ENCODE data around the gene FNIP2. TPM values are rescaled to one million over a fixed set of nuclear protein-coding genes. Genes with fewer than 3 reads are reported as not detected.

The FNIP2 gene
- polyA plus RNA-seq, 1 of the 3 experiments (the other 2 are of a cell fraction) = 0.97 TPM

DNA sequence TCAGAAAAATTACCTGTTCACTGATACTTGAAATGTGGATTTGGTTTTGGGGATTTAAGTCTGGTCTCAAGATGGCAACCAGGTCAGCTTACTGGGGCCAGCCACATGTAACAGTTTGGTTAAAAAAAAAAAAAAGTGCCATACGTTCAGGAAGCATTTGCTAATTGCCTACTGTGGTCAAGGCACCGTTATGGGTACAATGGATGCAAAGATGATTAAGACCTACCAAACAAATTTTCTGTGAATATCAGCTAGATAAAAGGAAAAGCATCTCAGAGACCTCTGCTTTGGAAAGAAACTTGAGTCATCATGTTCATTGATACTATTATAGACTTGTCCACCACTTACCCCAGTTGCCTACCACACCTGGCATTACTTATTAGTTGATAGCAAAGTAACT, 80.9 kb downstream of the FNIP2 start:
- Histone ChIP-seq H3K4me2 (no peak overlapping the region), H3K4me1 (ENCODE audit: control insufficient read depth in 1 of 2, insufficient read depth in 2 of 2, low read depth in 1 of 2, low read length in 1 of 2) (no peaks in the 10 kb centered on the region), H3K4me3 (ENCODE audit: low read depth in 2 of 2, low read length in 1 of 2) (no peak overlapping the region), H3K27ac (ENCODE audit: low read depth in 2 of 2, low read length in 1 of 2) (no peak overlapping the region), H3K9me2 (no peaks in the 10 kb centered on the region), H2AFZ (ENCODE audit: low read depth) (no peak overlapping the region), H3K79me2 (ENCODE audit: insufficient read depth) (no peaks in the 10 kb centered on the region), H3F3A (replicated peaks; ENCODE audit: insufficient read depth) (no peaks in the 10 kb centered on the region), H3K9me3 (no peaks in the 10 kb centered on the region), H3K9ac (no peak overlapping the region), H4K20me1 (ENCODE audit: insufficient read depth) (no peaks in the 10 kb centered on the region), H3K27me3 (ENCODE audit: insufficient read depth) (no peaks in the 10 kb centered on the region), H3K36me3 (replicated peaks in 1 of 2; ENCODE audit: control insufficient read depth in 1 of 2, insufficient read depth in 2 of 2, low read length in 1 of 2) (peaks cover 3 to 7% of the 10 kb centered on the region in 2 experiments)
- no peak for DNase-seq
- WGBS (ENCODE audit: low lambda C conversion rate) = 98% methylated on average over 2 of the region's 2 CpGs
- TF ChIP-seq USF1 (IDR thresholded peaks at IDR 0.05; ENCODE audit: borderline replicate concordance, low read depth) (no peak), RCOR1 (IDR thresholded peaks at IDR 0.05; ENCODE audit: low read length) (no peak), CHD2 (IDR thresholded peaks at IDR 0.05; ENCODE audit: low read length, partially characterized antibody) (no peak), FOSL2 (IDR thresholded peaks at IDR 0.05; ENCODE audit: borderline replicate concordance, low read depth) (no peak)
- ChIA-PET CTCF (interaction anchor here (0.7 to 2.9 kb wide), 18 partner anchors 10 to 488 kb away, joined by 3 to 13 read pairs (median 3); no protein-coding TSS in a partner anchor), POLR2A (no interaction called here)

DNA sequence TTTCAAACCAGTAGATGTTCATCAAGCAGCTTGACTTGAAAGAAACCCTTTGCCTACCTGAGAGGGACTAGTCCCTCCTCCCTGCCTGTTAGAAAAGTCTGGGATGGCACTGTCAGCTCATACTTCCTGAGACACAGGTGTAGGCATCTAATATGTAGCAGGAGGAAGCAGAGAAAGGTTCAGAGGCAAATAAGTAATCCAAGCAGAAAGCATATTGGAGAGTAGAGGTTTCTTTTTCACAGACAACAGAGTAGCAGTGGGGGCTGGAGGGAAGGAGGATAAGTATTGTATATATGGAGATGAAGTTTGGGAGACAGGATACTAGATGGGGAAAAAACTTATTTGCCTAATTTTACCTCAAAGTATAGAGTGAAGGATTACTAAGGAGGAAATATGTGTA, 81.5 kb downstream of the FNIP2 start:
- DNase-seq = no peak
- CTCF ChIA-PET = interaction anchor here (0.6 to 2.9 kb wide), 22 partner anchors 11 to 487 kb away, joined by 3 to 16 read pairs (median 3); no protein-coding TSS in a partner anchor
- POLR2A ChIA-PET = no interaction called here
- H3K27me3 ChIP-seq (ENCODE audit: insufficient read depth) = no peaks in the 10 kb centered on the region
- H3K4me1 ChIP-seq (ENCODE audit: control insufficient read depth in 1 of 2, insufficient read depth in 2 of 2, low read depth in 1 of 2, low read length in 1 of 2) = no peaks in the 10 kb centered on the region
- no peak overlapping the region for H3K4me2 ChIP-seq
- no peak overlapping the region for H3K27ac ChIP-seq (ENCODE audit: low read depth in 2 of 2, low read length in 1 of 2)
- no peak overlapping the region for H3K4me3 ChIP-seq (ENCODE audit: low read depth in 2 of 2, low read length in 1 of 2)
- H4K20me1 ChIP-seq (ENCODE audit: insufficient read depth) = no peaks in the 10 kb centered on the region
- H3F3A ChIP-seq (replicated peaks; ENCODE audit: insufficient read depth) = no peaks in the 10 kb centered on the region
- TF ChIP-seq NRF1 (IDR thresholded peaks at IDR 0.05; ENCODE audit: low read depth, low read length) (no peak), EP300 (IDR thresholded peaks at IDR 0.05; ENCODE audit: borderline replicate concordance in 1 of 2, low read depth in 1 of 2, low read length in 1 of 2) (no peak), NFIC (IDR thresholded peaks at IDR 0.05; ENCODE audit: borderline replicate concordance) (no peak), SIN3A (IDR thresholded peaks at IDR 0.05; ENCODE audit: borderline replicate concordance, low read depth, low read length) (no peak)
- TF ChIP-seq, protein P1, sequence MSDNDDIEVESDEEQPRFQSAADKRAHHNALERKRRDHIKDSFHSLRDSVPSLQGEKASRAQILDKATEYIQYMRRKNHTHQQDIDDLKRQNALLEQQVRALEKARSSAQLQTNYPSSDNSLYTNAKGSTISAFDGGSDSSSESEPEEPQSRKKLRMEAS (IDR thresholded peaks at IDR 0.05; ENCODE audit: low read depth) = no peak
- no peak overlapping the region for H2AFZ ChIP-seq (ENCODE audit: low read depth)
- H3K36me3 ChIP-seq (replicated peaks in 1 of 2; ENCODE audit: control insufficient read depth in 1 of 2, insufficient read depth in 2 of 2, low read length in 1 of 2) = peaks cover 3 to 7% of the 10 kb centered on the region in 2 experiments
- no peak overlapping the region for H3K9ac ChIP-seq
- no peaks in the 10 kb centered on the region for H3K9me2 ChIP-seq
- no peaks in the 10 kb centered on the region for H3K79me2 ChIP-seq (ENCODE audit: insufficient read depth)
- no peaks in the 10 kb centered on the region for H3K9me3 ChIP-seq

Measured in SK-N-SH (cell line).